SK-N-SH treated with all-trans-retinoic acid at 6 μM for 48 hours (cell line): ENCODE results near the gene TCF12.

Experiments
- PPARA ChIP-seq: fragments of 250-450 bp; sonication (Bioruptor Pico); IDR thresholded peaks from 2 replicates; pipeline ENCODE4 v1.5.0; 2020; ENCODE audit warnings: mild to moderate bottlenecking, borderline replicate concordance
- RARB ChIP-seq: fragments of 250-450 bp; sonication (Bioruptor Pico); IDR thresholded peaks from 2 replicates; pipeline ENCODE4 v1.8.0; 2021; ENCODE audit warnings: mild to moderate bottlenecking, moderate library complexity
- TOX ChIP-seq: fragments of 250-450 bp; sonication (Bioruptor Pico); IDR thresholded peaks from 2 replicates; pipeline ENCODE4 v1.8.0; 2021; ENCODE audit warnings: mild to moderate bottlenecking, moderate library complexity, borderline replicate concordance
- ZNF8 ChIP-seq: fragments of 450-650 bp; formaldehyde crosslinking; IDR thresholded peaks from 2 replicates; pipeline ENCODE4 v1.5.0; 2020; ENCODE audit warnings: mild to moderate bottlenecking, moderate library complexity
- TF ChIP-seq, protein P1 (sequence below): fragments of 250-450 bp; sonication (Bioruptor Pico); IDR thresholded peaks from 2 replicates; pipeline ENCODE4 v1.5.0; 2020; ENCODE audit warnings: mild to moderate bottlenecking, moderate library complexity
- TF ChIP-seq, protein P2 (sequence below): fragments of 250-450 bp; sonication (Bioruptor Pico); IDR thresholded peaks from 2 replicates; pipeline ENCODE4 v1.8.0; 2020; ENCODE audit warnings: mild to moderate bottlenecking, moderate library complexity, borderline replicate concordance

DNA sequence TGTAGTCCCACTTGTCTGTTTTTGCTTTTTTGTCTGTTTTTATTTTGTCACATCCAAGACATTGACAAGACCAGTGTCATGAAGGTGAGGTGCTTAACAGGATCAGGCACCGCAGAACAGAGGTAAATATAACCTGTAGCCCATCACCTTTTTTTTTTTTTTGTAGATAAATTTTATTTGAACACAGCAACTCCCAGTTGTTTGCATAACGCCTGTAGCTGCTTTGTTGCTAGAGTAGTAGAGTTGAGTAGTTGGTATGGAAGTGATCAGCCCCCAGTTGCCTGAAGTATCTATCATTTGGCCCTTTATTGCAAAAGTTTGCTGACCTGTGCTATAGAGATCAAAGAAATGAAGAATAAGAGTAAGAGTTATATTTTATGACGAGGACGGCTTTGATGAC, 135.0 kb downstream of the TCF12 start:
- TF ChIP-seq TOX (no peak), ZNF8 (CRISPR knock-in tag) (no peak), RARB (CRISPR knock-in tag) (no peak), PPARA (no peak)
- TF ChIP-seq, protein P1, sequence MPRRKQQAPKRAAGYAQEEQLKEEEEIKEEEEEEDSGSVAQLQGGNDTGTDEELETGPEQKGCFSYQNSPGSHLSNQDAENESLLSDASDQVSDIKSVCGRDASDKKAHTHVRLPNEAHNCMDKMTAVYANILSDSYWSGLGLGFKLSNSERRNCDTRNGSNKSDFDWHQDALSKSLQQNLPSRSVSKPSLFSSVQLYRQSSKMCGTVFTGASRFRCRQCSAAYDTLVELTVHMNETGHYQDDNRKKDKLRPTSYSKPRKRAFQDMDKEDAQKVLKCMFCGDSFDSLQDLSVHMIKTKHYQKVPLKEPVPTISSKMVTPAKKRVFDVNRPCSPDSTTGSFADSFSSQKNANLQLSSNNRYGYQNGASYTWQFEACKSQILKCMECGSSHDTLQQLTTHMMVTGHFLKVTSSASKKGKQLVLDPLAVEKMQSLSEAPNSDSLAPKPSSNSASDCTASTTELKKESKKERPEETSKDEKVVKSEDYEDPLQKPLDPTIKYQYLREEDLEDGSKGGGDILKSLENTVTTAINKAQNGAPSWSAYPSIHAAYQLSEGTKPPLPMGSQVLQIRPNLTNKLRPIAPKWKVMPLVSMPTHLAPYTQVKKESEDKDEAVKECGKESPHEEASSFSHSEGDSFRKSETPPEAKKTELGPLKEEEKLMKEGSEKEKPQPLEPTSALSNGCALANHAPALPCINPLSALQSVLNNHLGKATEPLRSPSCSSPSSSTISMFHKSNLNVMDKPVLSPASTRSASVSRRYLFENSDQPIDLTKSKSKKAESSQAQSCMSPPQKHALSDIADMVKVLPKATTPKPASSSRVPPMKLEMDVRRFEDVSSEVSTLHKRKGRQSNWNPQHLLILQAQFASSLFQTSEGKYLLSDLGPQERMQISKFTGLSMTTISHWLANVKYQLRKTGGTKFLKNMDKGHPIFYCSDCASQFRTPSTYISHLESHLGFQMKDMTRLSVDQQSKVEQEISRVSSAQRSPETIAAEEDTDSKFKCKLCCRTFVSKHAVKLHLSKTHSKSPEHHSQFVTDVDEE (CRISPR knock-in tag) = no peak
- TF ChIP-seq, protein P2, sequence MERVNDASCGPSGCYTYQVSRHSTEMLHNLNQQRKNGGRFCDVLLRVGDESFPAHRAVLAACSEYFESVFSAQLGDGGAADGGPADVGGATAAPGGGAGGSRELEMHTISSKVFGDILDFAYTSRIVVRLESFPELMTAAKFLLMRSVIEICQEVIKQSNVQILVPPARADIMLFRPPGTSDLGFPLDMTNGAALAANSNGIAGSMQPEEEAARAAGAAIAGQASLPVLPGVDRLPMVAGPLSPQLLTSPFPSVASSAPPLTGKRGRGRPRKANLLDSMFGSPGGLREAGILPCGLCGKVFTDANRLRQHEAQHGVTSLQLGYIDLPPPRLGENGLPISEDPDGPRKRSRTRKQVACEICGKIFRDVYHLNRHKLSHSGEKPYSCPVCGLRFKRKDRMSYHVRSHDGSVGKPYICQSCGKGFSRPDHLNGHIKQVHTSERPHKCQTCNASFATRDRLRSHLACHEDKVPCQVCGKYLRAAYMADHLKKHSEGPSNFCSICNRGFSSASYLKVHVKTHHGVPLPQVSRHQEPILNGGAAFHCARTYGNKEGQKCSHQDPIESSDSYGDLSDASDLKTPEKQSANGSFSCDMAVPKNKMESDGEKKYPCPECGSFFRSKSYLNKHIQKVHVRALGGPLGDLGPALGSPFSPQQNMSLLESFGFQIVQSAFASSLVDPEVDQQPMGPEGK (CRISPR knock-in tag) = no peak
